ENCODE measurements around the gene ACTR3C.

GRCh38 chr7:150335108-150335773, 11.9 kb upstream of the ACTR3C start:
- TF ChIP-seq, protein P1, sequence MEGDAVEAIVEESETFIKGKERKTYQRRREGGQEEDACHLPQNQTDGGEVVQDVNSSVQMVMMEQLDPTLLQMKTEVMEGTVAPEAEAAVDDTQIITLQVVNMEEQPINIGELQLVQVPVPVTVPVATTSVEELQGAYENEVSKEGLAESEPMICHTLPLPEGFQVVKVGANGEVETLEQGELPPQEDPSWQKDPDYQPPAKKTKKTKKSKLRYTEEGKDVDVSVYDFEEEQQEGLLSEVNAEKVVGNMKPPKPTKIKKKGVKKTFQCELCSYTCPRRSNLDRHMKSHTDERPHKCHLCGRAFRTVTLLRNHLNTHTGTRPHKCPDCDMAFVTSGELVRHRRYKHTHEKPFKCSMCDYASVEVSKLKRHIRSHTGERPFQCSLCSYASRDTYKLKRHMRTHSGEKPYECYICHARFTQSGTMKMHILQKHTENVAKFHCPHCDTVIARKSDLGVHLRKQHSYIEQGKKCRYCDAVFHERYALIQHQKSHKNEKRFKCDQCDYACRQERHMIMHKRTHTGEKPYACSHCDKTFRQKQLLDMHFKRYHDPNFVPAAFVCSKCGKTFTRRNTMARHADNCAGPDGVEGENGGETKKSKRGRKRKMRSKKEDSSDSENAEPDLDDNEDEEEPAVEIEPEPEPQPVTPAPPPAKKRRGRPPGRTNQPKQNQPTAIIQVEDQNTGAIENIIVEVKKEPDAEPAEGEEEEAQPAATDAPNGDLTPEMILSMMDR (conservative IDR thresholded peaks at IDR 0.05 in 1 of 2, IDR thresholded peaks at IDR 0.05 in 1 of 2; ENCODE audit: low read depth in 1 of 2, low read length in 2 of 2): no peak
- TF ChIP-seq EZH2 (IDR thresholded peaks at IDR 0.05; ENCODE audit: low read length, missing control alignments): no peak

Measured in fibroblast of lung (primary cell).